GM18861 (cell line): Measurements from ENCODE around the gene RCE1.
A peak's percentile ranks its signal among the peaks of the same experiment; 100 is the strongest.
"Not testable (repeated sequence)": the region's sequence is repeated elsewhere in the genome, so short reads cannot be mapped to it uniquely, and the experiment has no call there.

ENCODE experiments used
- ATAC-seq: cut with Tn5 transposase; IDR thresholded peaks from one replicate; pipeline ENCODE4 v1.9.1; 2021; ENCODE audit not compliant: unreplicated experiment

RCE1 gene, protein sequence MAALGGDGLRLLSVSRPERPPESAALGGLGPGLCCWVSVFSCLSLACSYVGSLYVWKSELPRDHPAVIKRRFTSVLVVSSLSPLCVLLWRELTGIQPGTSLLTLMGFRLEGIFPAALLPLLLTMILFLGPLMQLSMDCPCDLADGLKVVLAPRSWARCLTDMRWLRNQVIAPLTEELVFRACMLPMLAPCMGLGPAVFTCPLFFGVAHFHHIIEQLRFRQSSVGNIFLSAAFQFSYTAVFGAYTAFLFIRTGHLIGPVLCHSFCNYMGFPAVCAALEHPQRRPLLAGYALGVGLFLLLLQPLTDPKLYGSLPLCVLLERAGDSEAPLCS

GRCh38 chr11:66842896-66843775 is at the start of gene RCE1:
TSS of gene RCE1 (plus strand) at chr11:66843441. CDS start at chr11:66843456, 15 bp downstream.
- ATAC-seq = peak; percentile 72

DNA sequence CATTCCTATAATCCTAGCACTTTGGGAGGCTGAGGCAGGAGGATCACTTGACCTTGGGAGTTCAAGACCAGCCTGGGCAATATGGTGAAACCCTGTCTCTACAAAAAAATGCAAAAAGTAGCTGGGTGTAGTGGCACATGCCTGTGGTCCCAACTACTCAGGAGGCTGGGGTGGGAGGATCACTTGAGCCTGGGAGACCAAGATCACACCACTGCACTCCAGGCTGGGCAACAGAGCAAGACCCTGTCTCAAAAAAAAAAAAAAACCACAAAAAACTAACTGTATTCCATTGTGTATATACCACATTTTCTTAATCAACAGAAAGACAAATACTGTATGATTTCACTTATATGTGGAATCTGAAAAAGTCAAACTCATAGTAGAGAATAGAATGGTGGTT is 43.4 kb upstream of the RCE1 start:
- ATAC-seq = not testable (repeated sequence)

GRCh38 chr11:66800720-66801428 is 42.4 kb upstream of the RCE1 start:
- ATAC-seq = no peak

GRCh38 chr11:66809592-66809991 is 33.6 kb upstream of the RCE1 start:
- ATAC-seq = no peak

DNA sequence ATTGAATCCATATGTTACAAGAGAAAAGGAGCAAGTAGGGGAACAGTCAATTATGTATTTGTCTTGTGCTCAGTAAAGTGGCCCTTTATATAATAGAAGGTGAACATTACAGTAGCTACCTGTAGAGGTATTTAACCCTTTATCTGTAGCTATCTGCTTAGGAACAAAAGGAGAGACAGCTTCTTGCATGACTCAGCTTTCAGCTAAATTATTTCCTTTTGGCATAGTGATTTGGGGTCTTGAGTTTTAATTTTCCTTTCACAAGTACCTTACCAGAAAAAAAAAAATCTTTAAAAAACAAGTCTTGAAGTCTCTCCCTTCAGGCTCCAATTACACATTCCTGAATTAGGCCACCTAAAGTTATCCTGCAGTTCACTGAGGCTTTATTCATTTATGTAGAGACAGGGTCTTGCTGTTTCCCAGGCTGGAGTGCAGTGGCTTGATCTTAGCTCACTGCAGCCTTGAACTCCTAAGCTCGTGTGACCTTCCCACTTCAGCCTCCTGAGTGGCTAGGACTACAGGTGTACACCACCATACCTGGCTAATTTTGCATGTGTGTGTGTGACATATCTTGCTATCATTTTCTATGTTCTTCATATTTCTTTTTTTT is 32.6 kb upstream of the RCE1 start:
- ATAC-seq = no peak

DNA sequence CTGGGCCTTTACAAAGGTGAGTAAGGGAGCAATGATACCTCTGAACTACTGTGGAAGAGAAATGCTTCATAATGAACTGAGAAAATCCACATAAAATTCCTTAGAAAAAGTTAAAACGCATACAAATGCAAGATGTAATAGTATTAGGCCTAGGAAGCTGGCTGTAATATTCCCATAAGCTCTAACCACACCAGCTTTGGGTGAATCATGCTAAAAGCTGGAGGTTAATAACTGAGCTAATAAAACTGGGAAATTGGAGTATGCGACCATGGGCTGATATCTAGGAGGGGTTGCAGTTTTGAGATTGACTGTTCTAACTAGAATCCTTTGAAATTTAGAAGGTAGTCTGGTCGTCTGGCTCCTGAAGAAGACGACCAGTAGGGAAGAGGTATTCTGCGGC is 28.6 kb upstream of the RCE1 start:
- no peak for ATAC-seq

DNA sequence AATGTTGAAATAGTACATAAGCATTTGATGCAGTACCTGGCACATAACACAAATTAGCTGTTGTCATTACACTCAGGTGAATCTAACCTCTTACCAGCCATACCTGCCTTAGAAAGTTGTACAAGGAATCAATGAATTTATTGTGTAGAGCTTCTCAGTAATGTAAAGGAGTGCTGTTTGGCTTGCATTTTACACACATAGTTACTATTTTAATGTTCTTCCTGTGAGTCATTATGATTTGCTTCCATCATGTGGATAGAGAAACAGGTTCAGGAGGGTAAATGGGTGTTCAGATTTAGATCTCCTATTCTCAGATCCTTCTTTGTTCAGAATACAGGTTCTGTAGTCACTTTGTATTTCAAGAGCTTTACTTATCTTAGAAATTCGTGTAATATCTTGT is 27.6 kb upstream of the RCE1 start:
- ATAC-seq = no peak

GRCh38 chr11:66818231-66818955 is 24.8 kb upstream of the RCE1 start:
- no peak for ATAC-seq

DNA sequence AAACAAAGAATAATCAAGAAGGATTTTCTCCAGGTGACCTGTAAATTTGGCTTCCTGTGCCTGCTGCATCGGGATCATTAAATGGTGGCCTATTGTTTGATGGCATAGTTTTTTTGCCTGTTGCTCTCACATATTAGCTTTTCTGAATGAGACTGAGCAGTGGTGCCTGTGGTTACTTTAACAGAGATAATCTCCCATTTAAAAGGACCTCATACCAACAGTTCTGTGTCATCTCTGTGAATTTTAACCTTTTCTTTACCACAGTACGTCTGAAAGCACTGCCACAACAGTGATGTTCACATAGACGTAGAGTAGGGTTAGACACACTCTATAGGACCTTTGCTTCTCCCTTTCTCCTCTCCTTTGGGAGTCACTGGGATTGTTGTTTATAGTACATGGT is 22.9 kb upstream of the RCE1 start:
- no peak for ATAC-seq

- ATAC-seq = no peak
Observed at GRCh38 chr11:66820901-66821300, 22.3 kb upstream of the RCE1 start.

DNA sequence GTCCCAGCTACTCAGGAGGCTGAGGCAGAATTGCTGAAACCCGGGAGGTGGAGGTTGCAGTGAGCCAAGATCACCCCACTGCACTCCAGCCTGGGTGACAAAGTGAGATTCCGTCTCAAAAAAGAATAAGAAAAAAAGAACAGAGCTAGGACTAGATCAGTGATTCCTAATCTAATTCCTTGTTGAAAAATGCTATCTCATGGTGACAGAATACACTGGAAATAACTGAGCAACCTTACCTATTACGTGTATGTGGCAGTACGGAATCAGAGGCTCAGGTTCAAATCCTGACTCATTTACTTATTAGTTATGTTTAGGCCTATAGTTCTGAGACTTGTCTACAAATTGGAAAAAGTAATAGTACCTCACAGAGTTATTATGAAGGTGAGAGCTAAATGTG is 19.5 kb upstream of the RCE1 start:
- no peak for ATAC-seq

DNA sequence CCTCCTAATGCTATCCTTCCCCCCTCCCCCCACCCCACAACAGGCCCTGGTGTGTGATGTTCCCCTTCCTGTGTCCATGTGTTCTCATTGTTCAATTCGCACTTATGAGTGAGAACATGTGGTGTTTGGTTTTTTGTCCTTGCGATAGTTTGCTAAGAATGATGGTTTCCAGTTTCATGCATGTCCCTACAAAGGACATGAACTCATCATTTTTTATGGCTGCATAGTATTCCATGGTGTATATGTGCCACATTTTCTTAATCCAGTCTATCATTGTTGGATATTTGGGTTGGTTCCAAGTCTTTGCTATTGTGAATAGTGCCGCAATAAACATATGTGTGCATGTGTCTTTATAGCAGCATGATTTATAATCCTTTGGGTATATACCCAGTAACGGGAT is 18.7 kb upstream of the RCE1 start:
- not testable (repeated sequence) for ATAC-seq

DNA sequence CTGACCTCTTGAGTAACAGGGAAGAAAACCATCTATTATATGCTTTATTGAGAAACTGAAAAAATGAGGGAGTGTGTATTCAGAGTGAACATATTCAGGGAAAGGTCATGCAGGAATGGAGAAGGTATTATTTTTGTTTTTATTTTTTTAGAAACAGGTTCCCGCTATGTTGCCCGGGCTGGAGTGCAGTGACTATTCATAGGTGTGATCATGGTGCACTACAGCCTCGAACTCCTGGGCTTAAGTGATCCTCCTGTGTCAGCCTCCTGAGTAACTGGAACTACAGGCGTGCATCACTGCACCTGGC is 8.7 kb upstream of the RCE1 start:
- ATAC-seq = no peak

DNA sequence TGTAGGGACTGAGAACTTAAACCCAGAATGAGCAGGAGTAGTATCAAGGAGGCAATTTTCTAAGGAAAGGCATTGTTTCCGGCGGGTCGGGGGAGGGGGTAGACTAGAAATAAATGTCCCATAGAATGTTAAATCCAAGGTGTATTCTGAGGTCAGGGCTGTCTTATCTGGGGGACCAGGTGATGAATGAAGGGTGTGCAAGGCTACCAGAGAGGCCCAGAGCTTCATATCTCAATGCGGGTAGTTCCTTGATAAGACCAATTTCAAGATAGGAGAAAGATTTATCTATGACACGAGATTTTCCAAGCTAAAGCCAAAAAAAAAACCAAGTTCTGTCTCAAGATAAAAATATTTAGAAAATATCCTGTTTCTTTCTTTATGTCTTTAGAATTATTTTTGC is 8.3 kb upstream of the RCE1 start:
- no peak for ATAC-seq

DNA sequence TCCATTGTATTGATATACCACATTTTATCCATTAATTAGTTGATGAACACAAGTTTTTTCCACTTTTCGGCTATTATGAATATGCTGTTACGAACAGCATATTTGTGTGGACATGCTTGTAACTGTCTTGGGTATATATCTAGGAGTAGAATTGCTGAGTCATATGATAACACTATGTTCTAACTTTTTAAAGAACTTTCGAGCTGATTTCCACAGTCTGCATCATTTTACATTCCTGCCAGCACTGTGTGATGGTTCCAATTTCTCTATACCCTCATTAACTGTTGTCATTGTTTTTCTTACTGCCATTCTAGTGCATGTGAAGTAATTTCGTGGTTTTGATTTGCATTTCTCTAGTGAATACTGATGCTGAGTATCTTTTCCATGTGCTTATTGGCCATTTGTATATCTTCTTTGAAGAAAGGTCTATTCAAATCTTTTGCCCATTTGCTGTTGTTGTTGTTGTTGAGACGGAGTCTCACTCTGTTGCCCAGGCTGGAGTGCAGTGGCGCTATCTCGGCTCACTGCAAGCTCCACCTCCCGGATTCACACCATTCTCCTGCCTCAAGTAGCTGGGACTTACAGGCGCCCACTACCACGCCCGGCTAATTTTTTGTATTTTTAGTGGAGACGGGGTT is 7.4 kb upstream of the RCE1 start:
- no peak for ATAC-seq

DNA sequence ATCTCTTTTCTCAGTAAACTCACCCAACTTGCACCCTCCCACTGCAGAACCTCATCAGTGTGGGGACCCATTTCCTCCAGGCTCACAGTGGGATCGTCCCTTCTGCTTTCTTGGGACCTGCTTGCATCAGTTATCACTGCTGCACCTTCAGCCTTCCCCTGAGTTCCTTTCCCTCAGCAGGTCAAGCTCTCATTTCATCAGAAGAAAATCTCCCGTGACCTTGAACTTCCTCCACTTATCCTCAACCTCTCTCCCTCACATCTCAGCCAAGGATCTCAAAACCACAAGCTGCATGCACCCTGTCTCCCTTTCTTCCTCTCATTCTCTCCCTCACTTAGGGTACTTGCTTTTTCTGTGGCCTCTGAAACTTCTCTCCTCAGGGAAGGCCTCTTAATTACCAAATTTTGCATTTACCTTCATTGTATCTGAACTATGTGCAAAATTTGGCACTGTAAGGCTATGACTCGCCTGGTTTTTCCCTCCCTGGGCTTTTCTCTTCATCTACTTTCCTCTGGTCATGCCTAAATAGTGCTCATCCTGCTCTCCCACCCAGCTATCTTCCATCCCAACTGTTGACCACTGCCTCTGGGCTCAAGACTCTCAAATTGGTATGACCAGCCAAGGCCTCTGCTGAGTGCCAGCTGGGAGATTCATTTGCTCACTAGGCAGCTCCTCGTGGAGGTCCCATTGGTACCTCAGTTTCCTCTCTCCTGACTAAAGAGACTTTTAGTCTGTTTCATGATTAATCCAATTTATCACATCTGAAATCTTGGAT is 2.7 kb upstream of the RCE1 start:
- ATAC-seq = no peak

DNA sequence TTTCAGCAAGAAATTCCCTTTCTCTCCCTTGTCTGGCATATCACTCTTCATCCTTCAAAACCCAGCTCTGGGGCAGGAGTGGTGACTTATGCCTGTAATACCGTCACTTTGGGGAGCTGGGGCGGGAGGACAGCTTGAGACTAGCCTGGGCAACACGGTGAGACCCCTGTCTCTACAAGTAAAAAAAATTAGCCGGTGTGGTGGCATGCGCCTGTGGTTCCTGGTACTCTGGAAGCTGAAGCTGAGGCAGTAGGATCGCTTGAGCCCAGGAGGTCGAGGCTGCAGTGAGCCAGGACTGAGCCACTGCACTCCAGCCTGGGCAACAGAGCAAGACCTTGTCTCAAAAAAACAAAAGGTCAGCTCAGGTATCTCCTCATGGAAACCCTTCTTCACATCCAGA is 1.4 kb upstream of the RCE1 start:
- no peak for ATAC-seq

GRCh38 chr11:66842501-66842895 is 743 bp upstream of the RCE1 start:
- no peak for ATAC-seq

- ATAC-seq = no peak
Observed at GRCh38 chr11:66843776-66844495, 695 bp downstream of the RCE1 start.
